OCI-LY3 (cell line): ENCODE data around the gene RETREG3.

Source experiments
- CTCF ChIP-seq: fragments of 200-600, 300-600 bp; sonication (generic); IDR thresholded peaks from 2 replicates; pipeline ENCODE4 v1.5.1; 2014; ENCODE audit warnings: antibody characterized with exemption, low read length, low read depth
- EZH2phosphoT487 ChIP-seq: fragments of 200-600 bp; shearing (Covaris generic); IDR thresholded peaks from 2 replicates; pipeline ENCODE4 v1.6.1; 2018; ENCODE audit warnings: antibody characterized with exemption, mixed run types, low read depth

- TF ChIP-seq CTCF (no peak), EZH2phosphoT487 (no peak)
Measured at GRCh38 chr17:42577140-42577531, 32.0 kb downstream of the RETREG3 start.
